Right forelimb (tissue), 1 donor: ENCODE measurements around the gene RAET1E.
"Not testable (repeated sequence)": the region's sequence is repeated elsewhere in the genome, so short reads cannot be mapped to it uniquely, and the experiment has no call there.

Source experiments
- DNase-seq: peaks from one replicate; pipeline ENCODE4 v3.0.0-alpha.2; 2018

The RAET1E gene

GRCh38 chr6:149897855-149898744 is at the start of gene RAET1E:
Gene RAET1E, minus strand, starts transcription at chr6:149898113. Its CDS starts 7,212 bp downstream, at chr6:149890901.
- no peak for DNase-seq

- DNase-seq, result not testable (repeated sequence)
These were observed 49.6 kb upstream of the RAET1E start for GRCh38 chr6:149947533-149947932.

- peak; percentile 25 for DNase-seq
These were observed 48.7 kb upstream of the RAET1E start for GRCh38 chr6:149946631-149947030.

- not testable (repeated sequence) for DNase-seq
These were observed 47.4 kb upstream of the RAET1E start for GRCh38 chr6:149945276-149945675.

- DNase-seq, result not testable (repeated sequence)
These were observed 45.4 kb upstream of the RAET1E start for GRCh38 chr6:149943321-149943720.

GRCh38 chr6:149942461-149942829 is 44.5 kb upstream of the RAET1E start:
- DNase-seq, result no peak

- DNase-seq, result peak; percentile 89
These were observed 43.9 kb upstream of the RAET1E start, which contains the start of gene ULBP2 for GRCh38 chr6:149941583-149942460. Gene ULBP2, plus strand, starts transcription at chr6:149942014. Its CDS starts 59 bp downstream, at chr6:149942073.

GRCh38 chr6:149940672-149940982 is 42.7 kb upstream of the RAET1E start:
- DNase-seq, result no peak

GRCh38 chr6:149939909-149940671 is 42.2 kb upstream of the RAET1E start:
- DNase-seq, result no peak

- DNase-seq, result no peak
These were observed 41.4 kb upstream of the RAET1E start for GRCh38 chr6:149939356-149939648.

- DNase-seq, result peak; percentile 64
These were observed 40.9 kb upstream of the RAET1E start for GRCh38 chr6:149938571-149939355.

- DNase-seq, result not testable (repeated sequence)
These were observed 40.2 kb upstream of the RAET1E start for GRCh38 chr6:149938013-149938570.

- no peak for DNase-seq
These were observed 38.8 kb upstream of the RAET1E start for GRCh38 chr6:149936743-149937142.

- no peak for DNase-seq
These were observed 37.8 kb upstream of the RAET1E start for GRCh38 chr6:149935668-149936067.

GRCh38 chr6:149935246-149935645 is 37.3 kb upstream of the RAET1E start:
- DNase-seq, result no peak

- peak; percentile 72 for DNase-seq
These were observed 36.6 kb upstream of the RAET1E start for GRCh38 chr6:149934249-149935156.

GRCh38 chr6:149933461-149933860 is 35.5 kb upstream of the RAET1E start:
- no peak for DNase-seq

GRCh38 chr6:149933036-149933435 is 35.1 kb upstream of the RAET1E start:
- DNase-seq, result no peak

GRCh38 chr6:149931501-149931900 is 33.6 kb upstream of the RAET1E start:
- no peak for DNase-seq

- DNase-seq, result no peak
These were observed 31.5 kb upstream of the RAET1E start for GRCh38 chr6:149929422-149929821.

GRCh38 chr6:149927025-149927424 is 29.1 kb upstream of the RAET1E start:
- DNase-seq, result not testable (repeated sequence)
